ENCODE results near the gene GMFB. TPM values are rescaled to one million over a fixed set of nuclear protein-coding genes. Genes with fewer than 3 reads are reported as not detected.

Gene GMFB
- total RNA-seq, 2 experiments from 2014 or later, result 35.8 to 37.2 TPM

- no peak for DNase-seq
- CTCF ChIA-PET, result interaction anchor here (1.1 to 1.3 kb wide), 4 partner anchors 16 to 286 kb away, joined by 3 to 7 read pairs (median 5); partner anchors contain the start of gene CDKN3
- H3K36me3 Mint-ChIP-seq (ENCODE audit: low read depth), result peaks cover 27% of the 10 kb centered on the region
- peak overlapping the region; percentile 87 for H3K27ac Mint-ChIP-seq
- H3K9me3 Mint-ChIP-seq, result peaks cover 3% of the 10 kb centered on the region
- peaks cover 64% of the 10 kb centered on the region for H3K4me1 Mint-ChIP-seq
- no peaks in the 10 kb centered on the region for H3K27me3 Mint-ChIP-seq
- H3K4me3 Mint-ChIP-seq, result peak overlapping the region; percentile 83
- POLR2A ChIA-PET, result interaction anchor here (0.8 to 1.8 kb wide), 2 partner anchors 21 to 1750 kb away, joined by 4 to 5 read pairs; partner anchors contain the start of gene CGRRF1
These were observed 498 bp downstream of the GMFB start for GRCh38 chr14:54488318-54488645.

GRCh38 chr14:54487771-54488170, 1.0 kb downstream of the GMFB start:
- Mint-ChIP-seq H3K27ac (peak overlapping the region; percentile 87), H3K4me1 (peaks cover 68% of the 10 kb centered on the region), H3K4me3 (peak overlapping the region; percentile 83), H3K9me3 (peaks cover 3% of the 10 kb centered on the region), H3K27me3 (no peaks in the 10 kb centered on the region), H3K36me3 (ENCODE audit: low read depth) (peaks cover 32% of the 10 kb centered on the region)
- DNase-seq, result no peak
- CTCF ChIA-PET, result interaction anchor here (1.2 to 2.1 kb wide), 4 partner anchors 22 to 286 kb away, joined by 3 to 6 read pairs (median 5); partner anchors contain the start of gene CGRRF1
- POLR2A ChIA-PET, result interaction anchor here (0.7 to 1.8 kb wide), 3 partner anchors 22 to 1750 kb away, joined by 3 to 5 read pairs (median 4); partner anchors contain the start of gene CGRRF1

DNA sequence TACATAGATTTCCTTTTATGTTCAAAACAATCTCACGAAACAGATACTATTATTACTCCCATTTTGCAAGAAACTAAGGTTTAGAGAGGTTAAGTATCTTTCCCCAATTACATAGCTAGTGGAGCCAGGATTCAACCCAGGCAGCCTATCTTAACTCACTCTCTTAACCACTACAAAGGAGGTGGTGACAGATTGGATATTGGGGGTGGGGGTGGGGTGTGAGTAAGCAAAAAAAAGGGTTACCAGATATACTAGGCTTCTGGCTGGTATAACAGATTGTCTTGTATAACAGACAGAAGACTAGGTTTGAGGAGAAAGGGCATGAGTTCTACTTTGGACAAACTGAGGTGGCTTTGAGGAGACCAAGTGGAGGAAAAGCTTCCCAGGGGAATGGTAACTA, 2.1 kb downstream of the GMFB start:
- Mint-ChIP-seq H3K27ac (peak overlapping the region; percentile 52), H3K9me3 (peaks cover 3% of the 10 kb centered on the region), H3K4me3 (peak overlapping the region; percentile 83), H3K4me1 (peaks cover 70% of the 10 kb centered on the region), H3K36me3 (ENCODE audit: low read depth) (peaks cover 38% of the 10 kb centered on the region), H3K27me3 (no peaks in the 10 kb centered on the region)
- ChIA-PET CTCF (interaction anchor here (1.1 to 2.1 kb wide), 3 partner anchors 23 to 52 kb away, joined by 3 to 6 read pairs (median 4); partner anchors contain the start of gene CGRRF1), POLR2A (no interaction called here)
- no peak for DNase-seq

DNA sequence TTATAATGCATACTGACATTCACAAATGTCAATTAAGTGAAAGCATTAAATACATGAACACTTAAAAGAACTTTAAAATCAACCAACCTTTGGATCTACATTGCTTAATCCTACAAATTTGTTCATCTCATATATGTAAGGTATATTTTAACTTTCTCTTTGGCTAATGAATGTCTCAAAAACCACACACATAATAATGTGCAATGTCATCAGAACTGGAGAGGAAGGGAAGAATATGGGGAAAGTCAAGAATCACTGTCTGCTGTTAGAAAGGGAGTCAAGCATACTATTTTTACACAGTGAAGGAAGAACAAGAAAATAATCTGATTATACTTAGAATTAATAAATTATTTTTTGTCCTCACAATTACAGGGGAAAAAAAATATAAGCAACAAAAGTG, 4.9 kb downstream of the GMFB start:
- H3K27me3 Mint-ChIP-seq, result no peaks in the 10 kb centered on the region
- H3K9me3 Mint-ChIP-seq, result peaks cover 3% of the 10 kb centered on the region
- no peak overlapping the region for H3K27ac Mint-ChIP-seq

DNA sequence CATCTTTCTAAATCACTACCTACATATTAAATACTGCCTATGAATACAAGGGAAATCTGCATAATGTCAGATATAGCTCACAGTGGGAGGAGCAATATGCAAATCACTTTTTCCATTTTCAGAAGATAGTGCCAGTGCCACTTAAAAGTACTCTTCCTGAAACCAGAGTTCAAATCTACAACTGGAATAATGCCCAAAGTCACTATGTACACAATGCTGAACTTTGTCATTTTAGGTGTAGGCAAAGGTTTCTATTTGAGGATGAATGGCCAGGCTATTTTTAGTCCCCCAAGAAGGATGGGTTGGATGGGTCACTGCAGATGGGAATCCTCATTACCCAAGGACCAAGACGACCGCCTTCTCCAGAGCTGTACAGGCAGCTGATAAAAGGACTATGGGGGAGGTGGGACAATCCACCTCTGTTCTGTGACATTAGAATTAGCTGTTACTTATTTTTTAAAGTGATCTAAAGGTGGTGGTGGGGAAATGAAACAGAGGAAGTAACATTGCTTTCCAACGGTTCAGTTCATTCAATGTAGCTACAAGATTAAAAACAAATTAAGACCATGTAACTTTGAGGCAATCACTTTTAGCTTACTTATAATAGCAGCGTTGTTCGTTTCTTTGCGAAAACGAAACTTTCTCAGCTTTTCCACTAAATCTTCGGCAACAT, 5.6 kb downstream of the GMFB start:
- no peak overlapping the region for H3K4me3 Mint-ChIP-seq
- peaks cover 52% of the 10 kb centered on the region for H3K4me1 Mint-ChIP-seq
- H3K36me3 Mint-ChIP-seq (ENCODE audit: low read depth), result peaks cover 47% of the 10 kb centered on the region
- H3K27me3 Mint-ChIP-seq, result no peaks in the 10 kb centered on the region
- ChIA-PET POLR2A (no interaction called here), CTCF (interaction anchor here (1.1 kb wide), 1 partner anchor 11 kb away, joined by 3 read pairs; no protein-coding TSS in a partner anchor)
- H3K27ac Mint-ChIP-seq, result no peak overlapping the region
- H3K9me3 Mint-ChIP-seq, result peaks cover 3% of the 10 kb centered on the region
- no peak for DNase-seq

More for the DNA sequence above, 4.9 kb downstream of the GMFB start:
- no peak overlapping the region for H3K4me3 Mint-ChIP-seq
- ChIA-PET CTCF (interaction anchor here (1.1 kb wide), 1 partner anchor 12 kb away, joined by 3 read pairs; no protein-coding TSS in a partner anchor), POLR2A (no interaction called here)
- peaks cover 52% of the 10 kb centered on the region for H3K4me1 Mint-ChIP-seq
- H3K36me3 Mint-ChIP-seq (ENCODE audit: low read depth), result peaks cover 43% of the 10 kb centered on the region
- DNase-seq, result no peak

DNA sequence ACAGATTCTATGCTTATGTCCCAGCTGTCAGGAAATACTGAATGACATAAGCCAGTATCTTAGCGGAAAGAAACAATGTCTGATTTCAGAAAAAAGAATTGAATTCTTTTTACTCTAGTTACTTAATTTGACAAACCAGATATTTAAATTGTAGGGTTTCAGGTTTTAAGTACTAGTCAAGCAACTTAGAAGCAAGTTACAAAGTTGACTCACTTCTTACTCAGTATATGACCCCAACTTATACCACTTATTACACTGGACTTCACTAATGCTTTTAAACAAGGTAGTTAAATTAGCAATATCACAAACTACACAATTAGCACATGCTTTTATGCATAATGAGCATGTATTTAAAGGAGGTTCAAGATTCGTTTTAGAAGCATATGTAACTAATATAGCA, 7.1 kb downstream of the GMFB start:
- DNase-seq, result no peak
- no peaks in the 10 kb centered on the region for H3K27me3 Mint-ChIP-seq
- H3K9me3 Mint-ChIP-seq, result peaks cover 1% of the 10 kb centered on the region
- POLR2A ChIA-PET, result no interaction called here
- H3K4me3 Mint-ChIP-seq, result no peak overlapping the region
- CTCF ChIA-PET, result interaction anchor here (0.9 kb wide), 1 partner anchor 9 kb away, joined by 3 read pairs; no protein-coding TSS in a partner anchor
- no peak overlapping the region for H3K27ac Mint-ChIP-seq
- peaks cover 39% of the 10 kb centered on the region for H3K4me1 Mint-ChIP-seq
- peaks cover 53% of the 10 kb centered on the region for H3K36me3 Mint-ChIP-seq (ENCODE audit: low read depth)

DNA sequence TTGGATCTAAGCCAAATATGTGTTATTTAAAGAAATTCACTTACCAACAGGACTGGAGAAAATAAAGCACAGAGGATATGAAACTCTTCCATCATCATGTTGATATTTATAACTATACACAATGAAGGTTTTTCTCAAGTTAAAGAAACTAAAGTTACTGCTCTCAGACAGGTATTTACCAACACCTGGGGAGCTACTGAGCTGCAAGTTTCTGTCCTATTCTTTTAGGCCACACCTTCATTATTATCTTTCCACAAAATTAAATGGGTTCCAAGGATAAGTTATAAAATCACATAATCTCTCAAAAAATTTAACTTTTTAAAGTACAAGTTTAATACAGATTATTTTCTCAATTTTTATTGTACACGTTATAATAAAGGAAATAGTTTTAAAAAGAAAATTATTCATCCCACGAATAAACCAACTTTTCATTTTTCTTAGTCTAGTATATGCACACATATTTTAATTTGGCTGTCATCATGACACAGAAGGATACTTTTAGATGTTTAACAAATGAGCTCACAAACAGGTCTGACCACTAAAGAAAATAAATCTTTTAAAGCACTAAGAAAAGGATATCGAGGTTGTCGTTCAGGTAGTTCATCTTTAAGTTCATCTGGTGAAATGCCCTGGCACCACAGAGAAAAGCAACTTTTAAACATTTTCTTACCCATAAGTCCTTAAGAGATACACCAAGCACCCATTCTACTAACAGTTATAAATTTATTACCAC, 7.8 kb downstream of the GMFB start:
- Mint-ChIP-seq H3K36me3 (ENCODE audit: low read depth) (peaks cover 51% of the 10 kb centered on the region), H3K27ac (no peak overlapping the region), H3K9me3 (no peaks in the 10 kb centered on the region), H3K4me3 (no peak overlapping the region), H3K4me1 (peaks cover 32% of the 10 kb centered on the region), H3K27me3 (no peaks in the 10 kb centered on the region)
- POLR2A ChIA-PET, result interaction anchor here (0.6 kb wide), 1 partner anchor 249 kb away, joined by 3 read pairs; no protein-coding TSS in a partner anchor
- CTCF ChIA-PET, result no interaction called here
- DNase-seq, result no peak

GRCh38 chr14:54478636-54479215, 10.1 kb downstream of the GMFB start:
- H3K4me1 Mint-ChIP-seq, result peaks cover 10% of the 10 kb centered on the region
- peaks cover 50% of the 10 kb centered on the region for H3K36me3 Mint-ChIP-seq (ENCODE audit: low read depth)
- no peaks in the 10 kb centered on the region for H3K9me3 Mint-ChIP-seq
- ChIA-PET POLR2A (no interaction called here), CTCF (no interaction called here)
- no peak overlapping the region for H3K27ac Mint-ChIP-seq
- no peak for DNase-seq
- no peak overlapping the region for H3K4me3 Mint-ChIP-seq
- H3K27me3 Mint-ChIP-seq, result no peaks in the 10 kb centered on the region

DNA sequence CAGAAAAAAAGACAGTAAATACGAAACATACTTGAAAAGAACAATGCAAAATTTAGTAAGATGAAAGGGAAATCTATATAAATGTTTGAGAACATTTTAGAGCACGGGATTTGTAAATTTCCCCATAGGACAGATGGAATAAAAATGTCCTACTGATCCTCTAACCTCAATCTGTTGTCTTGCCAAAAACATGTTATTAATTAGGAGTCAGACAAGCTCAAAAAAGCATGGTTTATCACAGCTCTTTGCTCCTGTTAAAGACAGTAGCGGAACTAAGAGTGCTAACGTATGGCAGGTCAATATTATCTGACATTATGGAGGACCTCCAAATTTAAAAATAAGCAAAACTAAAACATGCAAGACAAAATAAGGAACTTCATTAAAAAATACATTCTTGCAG, 12.9 kb downstream of the GMFB start:
- Mint-ChIP-seq H3K9me3 (no peaks in the 10 kb centered on the region), H3K4me3 (no peak overlapping the region), H3K36me3 (ENCODE audit: low read depth) (peaks cover 37% of the 10 kb centered on the region), H3K27me3 (no peaks in the 10 kb centered on the region), H3K4me1 (no peaks in the 10 kb centered on the region), H3K27ac (no peak overlapping the region)
- DNase-seq, result no peak
- ChIA-PET CTCF (no interaction called here), POLR2A (no interaction called here)

DNA sequence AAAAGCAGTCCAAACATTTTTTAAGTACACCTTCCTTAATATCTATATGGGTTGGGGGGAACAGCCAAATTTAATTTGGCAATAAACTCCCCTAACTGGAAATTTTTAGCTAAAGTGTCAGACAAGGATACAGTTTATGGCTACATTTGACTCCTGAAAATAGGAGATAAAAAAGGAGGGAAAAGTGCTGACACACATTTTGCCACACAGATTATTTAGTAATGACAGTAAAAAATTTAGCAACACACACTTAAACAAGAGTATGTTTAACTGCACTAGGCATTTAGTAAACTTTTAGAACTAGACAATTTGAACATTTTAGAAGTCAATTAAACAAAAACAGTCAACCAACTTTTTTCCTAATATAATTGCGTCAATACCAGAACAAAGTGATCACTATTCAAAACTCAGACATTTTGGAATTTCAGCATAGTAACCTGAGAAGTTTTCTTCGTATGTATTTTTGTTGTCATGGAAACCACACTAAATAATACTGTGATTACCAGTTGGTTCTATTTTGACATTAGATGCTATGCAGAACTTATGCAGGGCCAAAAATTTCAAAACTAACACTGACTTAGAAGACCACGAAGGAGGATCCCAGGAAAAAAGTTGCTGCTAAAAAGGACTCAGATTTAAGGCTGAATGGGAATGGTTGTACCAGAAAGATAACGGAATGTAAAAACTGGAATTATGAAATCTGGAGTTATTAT, 13.4 kb downstream of the GMFB start:
- H3K4me3 Mint-ChIP-seq, result no peak overlapping the region

DNA sequence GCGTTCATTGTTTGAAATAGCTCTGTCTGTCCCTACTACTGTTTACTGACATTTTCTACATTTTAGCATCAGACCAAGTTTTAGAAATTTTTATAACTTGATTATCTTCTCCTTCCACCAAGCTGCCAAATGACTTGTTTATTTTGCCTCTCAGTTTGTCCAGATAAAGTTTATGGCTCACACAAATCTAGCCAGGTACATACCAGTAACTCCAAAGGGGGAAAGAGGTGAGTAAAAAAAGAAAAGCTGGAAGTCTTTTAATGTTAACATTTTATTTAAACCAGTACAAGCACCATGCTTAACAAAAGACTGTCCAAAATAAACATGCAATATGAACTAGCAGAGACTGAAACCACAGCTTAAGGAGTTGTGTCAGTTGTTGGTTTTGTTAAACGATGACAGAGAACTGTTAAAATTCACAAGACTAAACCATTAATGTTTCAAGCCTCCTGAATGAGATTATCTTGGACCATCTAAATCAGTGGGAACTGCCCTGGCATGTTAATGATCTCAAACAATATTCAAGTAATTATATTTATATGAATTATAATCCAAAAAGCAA, 14.5 kb downstream of the GMFB start:
- H3K36me3 Mint-ChIP-seq (ENCODE audit: low read depth), result peaks cover 36% of the 10 kb centered on the region
- CTCF ChIA-PET, result interaction anchor here (0.9 to 1.0 kb wide), 2 partner anchors 18 to 23 kb away, joined by 3 to 4 read pairs; no protein-coding TSS in a partner anchor
- no peaks in the 10 kb centered on the region for H3K9me3 Mint-ChIP-seq
- POLR2A ChIA-PET, result no interaction called here
- H3K27me3 Mint-ChIP-seq, result no peaks in the 10 kb centered on the region
- DNase-seq, result no peak
- H3K4me3 Mint-ChIP-seq, result no peak overlapping the region
- H3K4me1 Mint-ChIP-seq, result no peaks in the 10 kb centered on the region
- H3K27ac Mint-ChIP-seq, result no peak overlapping the region

More for the DNA sequence above, 13.4 kb downstream of the GMFB start:
- H3K36me3 Mint-ChIP-seq (ENCODE audit: low read depth), result peaks cover 37% of the 10 kb centered on the region
- POLR2A ChIA-PET, result no interaction called here
- CTCF ChIA-PET, result no interaction called here
- H3K27ac Mint-ChIP-seq, result no peak overlapping the region
- no peak for DNase-seq
- H3K4me1 Mint-ChIP-seq, result no peaks in the 10 kb centered on the region
- no peaks in the 10 kb centered on the region for H3K27me3 Mint-ChIP-seq
- no peaks in the 10 kb centered on the region for H3K9me3 Mint-ChIP-seq

- Mint-ChIP-seq H3K27ac (no peak overlapping the region), H3K4me1 (no peaks in the 10 kb centered on the region), H3K27me3 (no peaks in the 10 kb centered on the region), H3K4me3 (no peak overlapping the region), H3K36me3 (ENCODE audit: low read depth) (peaks cover 30% of the 10 kb centered on the region), H3K9me3 (peaks cover 8% of the 10 kb centered on the region)
- CTCF ChIA-PET, result interaction anchor here (1.0 to 1.5 kb wide), 4 partner anchors 11 to 18 kb away, joined by 3 read pairs; partner anchors contain the start of gene GMFB
- no peak for DNase-seq
- POLR2A ChIA-PET, result no interaction called here
These were observed 16.5 kb downstream of the GMFB start for GRCh38 chr14:54472315-54472714.

Measured in activated CD4-positive, alpha-beta T cell treated with anti-CD3 and anti-CD28 coated beads, Interleukin-2, amount 10 ng/mL, durations not matched to agents 7 days and 5 days (primary cell).